ENCODE measurements around the gene CAPN12. TPM values are rescaled to one million over a fixed set of nuclear protein-coding genes. Genes with fewer than 3 reads are reported as not detected.

The CAPN12 gene
- total and polyA plus RNA-seq, 2 of the 4 experiments (the other 2 are of a cell fraction) = 0.18 to 0.97 TPM

GRCh38 chr19:38718747-38719543, 25.3 kb downstream of the CAPN12 start:
- H3K4ac ChIP-seq (ENCODE audit: low read depth, low read length) = peak overlapping the region; percentile 56
- dilution Hi-C loops (cut with HindIII; ENCODE audit: low sequenced_read_pairs, unreplicated experiment) = no loop called here
- H2AK9ac ChIP-seq (replicated peaks; ENCODE audit: low read depth, low read length, poor library complexity) = peak overlapping the region; percentile 76
- H3K9ac ChIP-seq (ENCODE audit: low read depth, low read length) = no peak overlapping the region
- H4K8ac ChIP-seq (ENCODE audit: low read depth in 2 of 2, low read length in 2 of 2) = peak overlapping the region in 1 of 2 experiments; percentile 42; a peak in 1 of 4 replicates
- no peaks in the 10 kb centered on the region for H3K27me3 ChIP-seq (ENCODE audit: control insufficient read depth, insufficient read depth, low read length)
- H4K5ac ChIP-seq (ENCODE audit: low read depth, low read length) = no peak overlapping the region
- no peak for DNase-seq
- no peaks in the 10 kb centered on the region for H3K9me3 ChIP-seq (ENCODE audit: control insufficient read depth, insufficient read depth, low read length)
- TF ChIP-seq RAD21 (IDR thresholded peaks at IDR 0.05; ENCODE audit: low read length) (peak; percentile 5; the same call in 1 of the 2 replicates), MAZ (IDR thresholded peaks at IDR 0.05; ENCODE audit: borderline replicate concordance, low read depth, low read length) (no peak), CTCF (conservative IDR thresholded peaks at IDR 0.05; ENCODE audit: low read depth, low read length) (peak; percentile 30)
- peaks cover 46 to 91% of the 10 kb centered on the region in 2 experiments for H3K79me1 ChIP-seq (ENCODE audit: low read depth in 1 of 2, low read length in 2 of 2)
- peak overlapping the region; percentile 29 for H2BK5ac ChIP-seq (ENCODE audit: low read depth, low read length, poor library complexity, severe bottlenecking)
- H3K56ac ChIP-seq (ENCODE audit: extremely low read depth, insufficient read depth, low read length) = no peak overlapping the region
- H4K91ac ChIP-seq (ENCODE audit: insufficient read depth, low read depth, low read length) = peak overlapping the region; percentile 7; the same call in 1 of the 2 replicates
- H3K4me1 ChIP-seq (ENCODE audit: control insufficient read depth, insufficient read depth, low read length) = peaks cover 7% of the 10 kb centered on the region; the same call in 1 of the 2 replicates
- peak overlapping the region; percentile 33 for H2AFZ ChIP-seq (replicated peaks; ENCODE audit: low read length, poor library complexity)
- peaks cover 40% of the 10 kb centered on the region for H4K20me1 ChIP-seq (ENCODE audit: insufficient read depth, low read length)
- H3K27ac ChIP-seq (ENCODE audit: insufficient read depth, low read length) = no peak overlapping the region
- H2BK20ac ChIP-seq (ENCODE audit: low read depth, low read length) = no peak overlapping the region
- no peak overlapping the region for H3K18ac ChIP-seq (ENCODE audit: low read depth, low read length)
- H3K9me1 ChIP-seq (ENCODE audit: insufficient read depth, low read length) = peaks cover 9% of the 10 kb centered on the region; the same call in 1 of the 2 replicates
- H3K36me3 ChIP-seq (ENCODE audit: control insufficient read depth, insufficient read depth, low read length) = peaks cover 87% of the 10 kb centered on the region
- WGBS, 2 experiments (ENCODE audit: extremely low coverage in 2 of 2, insufficient read length in 1 of 2) = 71% methylated on average over 6 of the region's 24 CpGs; no CpG with 5 or more reads in 1 of the 2 experiments
- H3K4me3 ChIP-seq (ENCODE audit: insufficient read depth, low read depth, low read length) = no peak overlapping the region
- intact Hi-C loops (cut with micrococcal nuclease) = no loop called here
- ChIA-PET POLR2A (ENCODE audit: unreplicated experiment) (no interaction called here), CTCF (no interaction called here)
- H3K23ac ChIP-seq (ENCODE audit: low read depth, low read length) = no peak overlapping the region
- no peak overlapping the region for H3K4me2 ChIP-seq (ENCODE audit: low read depth, low read length)
- peak overlapping the region; percentile 8 for H2BK120ac ChIP-seq (ENCODE audit: low read depth, low read length)
- no peak overlapping the region; the same call in 1 of the 2 replicates for H3K14ac ChIP-seq (replicated peaks; ENCODE audit: low read depth, low read length)
- peak; percentile 18 for ATAC-seq (ENCODE audit: low read depth)
- H2AK5ac ChIP-seq (ENCODE audit: low read depth, low read length) = peak overlapping the region; percentile 73
- in situ Hi-C loops (cut with MboI; ENCODE audit: low sequenced_read_pairs) = no loop called here
- no peak overlapping the region for H2BK15ac ChIP-seq (ENCODE audit: low read depth, low read length)
- no TSS peak for BruUV-seq (replicated peaks)

Measured in IMR-90 (cell line).